Forelimb muscle (tissue), 1 donor: ENCODE measurements around the gene ZNF860. TPM values are rescaled to one million over a fixed set of nuclear protein-coding genes. Genes with fewer than 3 reads are reported as not detected.

Experiments
- DNase-seq: peaks from one replicate; pipeline ENCODE4 v3.0.0-alpha.2; 2013; ENCODE audit warnings: low read depth
- polyA plus RNA-seq: library from polyadenylated mRNA; unstranded; fragments of 120-200 nt; gene quantifications from one replicate; pipeline ENCODE4 v1.2.1, GENCODE V29; 2013; ENCODE audit not compliant: insufficient read length

ZNF860 gene
- polyA plus RNA-seq = 0.47 TPM

- no peak for DNase-seq
Observed at GRCh38 chr3:31981206-31982181, at the start of gene ZNF860, which contains the start of gene OSBPL10. TSS of gene ZNF860 (plus strand) at chr3:31981750. CDS start at chr3:31989080, 7,330 bp downstream. TSS of gene OSBPL10 (minus strand) at chr3:31981262. CDS start at chr3:31981179, 83 bp downstream.

- no peak for DNase-seq
Observed at GRCh38 chr3:31932990-31933389, 48.6 kb upstream of the ZNF860 start.

GRCh38 chr3:31934018-31934417, 47.5 kb upstream of the ZNF860 start:
- no peak for DNase-seq

GRCh38 chr3:31934866-31935265, 46.7 kb upstream of the ZNF860 start:
- DNase-seq = no peak

- no peak for DNase-seq
Observed at GRCh38 chr3:31936420-31937060, 45.0 kb upstream of the ZNF860 start.

- no peak for DNase-seq
Observed at GRCh38 chr3:31937225-31937624, 44.3 kb upstream of the ZNF860 start.

GRCh38 chr3:31942446-31942845, 39.1 kb upstream of the ZNF860 start:
- DNase-seq = no peak

GRCh38 chr3:31943041-31943440, 38.5 kb upstream of the ZNF860 start:
- no peak for DNase-seq

GRCh38 chr3:31945738-31946052, 35.9 kb upstream of the ZNF860 start:
- peak; percentile 82 for DNase-seq

GRCh38 chr3:31946484-31947081, 35.0 kb upstream of the ZNF860 start:
- DNase-seq = no peak

GRCh38 chr3:31947162-31947561, 34.4 kb upstream of the ZNF860 start:
- no peak for DNase-seq

- no peak for DNase-seq
Observed at GRCh38 chr3:31947671-31948091, 33.9 kb upstream of the ZNF860 start.

GRCh38 chr3:31948280-31948679, 33.3 kb upstream of the ZNF860 start:
- no peak for DNase-seq

- no peak for DNase-seq
Observed at GRCh38 chr3:31952205-31952604, 29.3 kb upstream of the ZNF860 start.

- DNase-seq = no peak
Observed at GRCh38 chr3:31953091-31953490, 28.5 kb upstream of the ZNF860 start.

GRCh38 chr3:31953636-31954035, 27.9 kb upstream of the ZNF860 start:
- DNase-seq = no peak

- no peak for DNase-seq
Observed at GRCh38 chr3:31955581-31955980, 26.0 kb upstream of the ZNF860 start.

- no peak for DNase-seq
Observed at GRCh38 chr3:31957106-31957505, 24.4 kb upstream of the ZNF860 start.

- no peak for DNase-seq
Observed at GRCh38 chr3:31958701-31959152, 22.8 kb upstream of the ZNF860 start.

- no peak for DNase-seq
Observed at GRCh38 chr3:31959251-31959650, 22.3 kb upstream of the ZNF860 start.

GRCh38 chr3:31959951-31960792, 21.4 kb upstream of the ZNF860 start:
- no peak for DNase-seq
